Measurements from ENCODE around the gene NOC2L.
"Not testable (repeated sequence)": the region's sequence is repeated elsewhere in the genome, so short reads cannot be mapped to it uniquely, and the experiment has no call there.

The NOC2L gene

GRCh38 chr1:904310-904950 lies 54.6 kb downstream of the NOC2L start:
- peak; percentile 77 to 83 for DNase-seq (ENCODE audit: low read depth in 1 of 2, low spot score in 1 of 2)

GRCh38 chr1:903721-904271 lies 55.3 kb downstream of the NOC2L start:
- no peak for DNase-seq (ENCODE audit: low read depth in 1 of 2, low spot score in 1 of 2)

GRCh38 chr1:903305-903704 lies 55.8 kb downstream of the NOC2L start:
- DNase-seq (ENCODE audit: low read depth in 1 of 2, low spot score in 1 of 2), result no peak

- DNase-seq (ENCODE audit: low read depth in 1 of 2, low spot score in 1 of 2), result no peak
Observed at GRCh38 chr1:902802-903201, 56.3 kb downstream of the NOC2L start.

GRCh38 chr1:901108-901859 lies 57.8 kb downstream of the NOC2L start:
- no peak for DNase-seq (ENCODE audit: low read depth in 1 of 2, low spot score in 1 of 2)

GRCh38 chr1:899636-900317 lies 59.3 kb downstream of the NOC2L start:
- DNase-seq (ENCODE audit: low read depth in 1 of 2, low spot score in 1 of 2), result no peak

- not testable (repeated sequence) for DNase-seq (ENCODE audit: low read depth in 1 of 2, low spot score in 1 of 2)
Observed at GRCh38 chr1:897951-898350, 61.1 kb downstream of the NOC2L start.

- DNase-seq (ENCODE audit: low read depth in 1 of 2, low spot score in 1 of 2), result no peak
Observed at GRCh38 chr1:897226-897625, 61.8 kb downstream of the NOC2L start.

Data from stimulated activated CD4-positive, alpha-beta T cell treated with anti-CD3 and anti-CD28 coated beads, Interleukin-15, amount 100 ng/mL, for 1 hour (primary cell).